Measurements from ENCODE around the gene MAB21L1. TPM values are rescaled to one million over a fixed set of nuclear protein-coding genes. Genes with fewer than 3 reads are reported as not detected.

MAB21L1 gene
- polyA plus RNA-seq, 1 donor from 2014 or later, result 0.07 TPM

- Histone ChIP-seq H3K36me3 (ENCODE audit: insufficient read depth, low read length) (no peaks in the 10 kb centered on the region), H3K9me2 (ENCODE audit: insufficient read depth, low read length) (no peaks in the 10 kb centered on the region), H3K27ac (ENCODE audit: low read length) (no peak overlapping the region), H4K20me1 (ENCODE audit: insufficient read depth) (peaks cover 12% of the 10 kb centered on the region), H3K9ac (ENCODE audit: low read length) (no peak overlapping the region), H3K27me3 (ENCODE audit: insufficient read depth, low read depth, low read length) (peaks cover 93% of the 10 kb centered on the region), H3K4me3 (ENCODE audit: low read length) (no peak overlapping the region), H3K79me2 (replicated peaks; ENCODE audit: insufficient read depth, low read length) (no peaks in the 10 kb centered on the region), H3F3A (ENCODE audit: insufficient read depth, low read length, poor library complexity, severe bottlenecking) (no peaks in the 10 kb centered on the region), H3K9me3 (ENCODE audit: low read length) (no peaks in the 10 kb centered on the region), H2AFZ (ENCODE audit: low read depth, low read length) (no peak overlapping the region), H3K4me2 (ENCODE audit: low read length) (no peak overlapping the region)
- TF ChIP-seq EZH2 (IDR thresholded peaks at IDR 0.05; ENCODE audit: borderline replicate concordance, insufficient read depth, low read length, poor library complexity, severe bottlenecking) (no peak), MXI1 (conservative IDR thresholded peaks at IDR 0.05; ENCODE audit: poor library complexity, severe bottlenecking) (no peak), REST (IDR thresholded peaks at IDR 0.05; ENCODE audit: borderline replicate concordance) (no peak), RAD21 (conservative IDR thresholded peaks at IDR 0.05) (no peak), SMC3 (conservative IDR thresholded peaks at IDR 0.05; ENCODE audit: poor library complexity) (no peak), POLR2AphosphoS5 (IDR thresholded peaks at IDR 0.05) (no peak), TAF1 (IDR thresholded peaks at IDR 0.05; ENCODE audit: low read depth) (no peak), CTCF (IDR thresholded peaks at IDR 0.05; ENCODE audit: poor library complexity, severe bottlenecking) (no peak), EP300 (conservative IDR thresholded peaks at IDR 0.05; ENCODE audit: poor library complexity, severe bottlenecking) (no peak)
Observed at GRCh38 chr13:35473206-35473775, 3.2 kb downstream of the MAB21L1 start.

- Histone ChIP-seq H3K9me2 (ENCODE audit: insufficient read depth, low read length) (no peaks in the 10 kb centered on the region), H3K79me2 (replicated peaks; ENCODE audit: insufficient read depth, low read length) (no peaks in the 10 kb centered on the region), H2AFZ (ENCODE audit: low read depth, low read length) (no peak overlapping the region), H3K36me3 (ENCODE audit: insufficient read depth, low read length) (no peaks in the 10 kb centered on the region), H3K4me2 (ENCODE audit: low read length) (no peak overlapping the region), H3K27ac (ENCODE audit: low read length) (no peak overlapping the region), H3K9ac (ENCODE audit: low read length) (no peak overlapping the region), H3K4me3 (ENCODE audit: low read length) (no peak overlapping the region), H3K9me3 (ENCODE audit: low read length) (no peaks in the 10 kb centered on the region), H4K20me1 (ENCODE audit: insufficient read depth) (peaks cover 12% of the 10 kb centered on the region), H3F3A (ENCODE audit: insufficient read depth, low read length, poor library complexity, severe bottlenecking) (no peaks in the 10 kb centered on the region), H3K27me3 (ENCODE audit: insufficient read depth, low read depth, low read length) (peaks cover 85% of the 10 kb centered on the region)
- TF ChIP-seq REST (IDR thresholded peaks at IDR 0.05; ENCODE audit: borderline replicate concordance) (no peak), MXI1 (conservative IDR thresholded peaks at IDR 0.05; ENCODE audit: poor library complexity, severe bottlenecking) (no peak), EZH2 (IDR thresholded peaks at IDR 0.05; ENCODE audit: borderline replicate concordance, insufficient read depth, low read length, poor library complexity, severe bottlenecking) (no peak), EP300 (conservative IDR thresholded peaks at IDR 0.05; ENCODE audit: poor library complexity, severe bottlenecking) (no peak), SMC3 (conservative IDR thresholded peaks at IDR 0.05; ENCODE audit: poor library complexity) (no peak), RAD21 (conservative IDR thresholded peaks at IDR 0.05) (no peak), TAF1 (IDR thresholded peaks at IDR 0.05; ENCODE audit: low read depth) (no peak), POLR2AphosphoS5 (IDR thresholded peaks at IDR 0.05) (no peak), CTCF (IDR thresholded peaks at IDR 0.05; ENCODE audit: poor library complexity, severe bottlenecking) (no peak)
Observed at GRCh38 chr13:35472323-35472881, 4.1 kb downstream of the MAB21L1 start.

Measured in neural cell (in vitro differentiated cells).